Vagina (tissue), 2 donors: ENCODE measurements around the gene CYB5A. TPM values are rescaled to one million over a fixed set of nuclear protein-coding genes. Genes with fewer than 3 reads are reported as not detected.

Experiments
- DNase-seq, 2 donors: peaks; one replicate each; pipeline ENCODE4 v3.0.0-alpha.2; 2017; ENCODE audit errors: extremely low spot score in 2 of 2
- H3K27ac ChIP-seq: fragments of 200-600 bp; sonication (generic); one replicate; pipeline ENCODE4 v1.5.1; 2019
- H3K27me3 ChIP-seq: fragments of 200-600 bp; sonication (generic); one replicate; pipeline ENCODE4 v1.5.1; 2019
- H3K36me3 ChIP-seq, 2 donors: fragments of 200-600 bp; sonication (generic); one replicate each; pipeline ENCODE4 v1.5.1; 2017 to 2019
- H3K4me1 ChIP-seq: fragments of 200-600 bp; sonication (generic); one replicate; pipeline ENCODE4 v1.5.1; 2019
- H3K4me3 ChIP-seq, 2 donors: fragments of 200-600 bp; sonication (generic); 1 replicate in 1 of 2; 2 replicates in 1 of 2; pipeline ENCODE4 v1.5.1; 2016 to 2019
- H3K9me3 ChIP-seq: fragments of 200-600 bp; sonication (generic); one replicate; pipeline ENCODE4 v1.5.1; 2019
- CTCF ChIP-seq, 3 experiments: fragments of 450-650 bp in 2 of 3; fragments of 200-600 bp in 1 of 3; sonication (generic) in 1 of 3; IDR thresholded peaks; one replicate each; pipeline ENCODE4 v1.5.1; 2017 to 2019; ENCODE audit warnings: antibody characterized with exemption in 3 of 3, mild to moderate bottlenecking in 2 of 3, moderate library complexity in 2 of 3
- POLR2A ChIP-seq, 2 donors: fragments of 450-650 bp; IDR thresholded peaks; one replicate each; pipeline ENCODE4 v1.6.1; 2017; ENCODE audit warnings: antibody characterized with exemption in 2 of 2, mild to moderate bottlenecking in 2 of 2, moderate library complexity in 2 of 2
- POLR2AphosphoS5 ChIP-seq, 2 donors: sonication (generic); formaldehyde crosslinking; IDR thresholded peaks; one replicate each; pipeline ENCODE4 v1.9.0; 2017; ENCODE audit warnings: antibody characterized with exemption in 2 of 2, mild to moderate bottlenecking in 2 of 2, low read depth in 1 of 2; ENCODE audit not compliant: insufficient read depth in 1 of 2
- intact Hi-C: fragments of 100-400 bp; cut with DNase I; formaldehyde crosslinking; loops from one replicate; pipeline ENCODE4 v1.15.1; 2023
- total RNA-seq: library from RNA; depleted of rRNA; stranded (reverse); fragments of >200 nt; gene quantifications from one replicate; pipeline ENCODE4 v1.2.3, GENCODE V29; 2016

CYB5A gene
- total RNA-seq, 1 donor from 2014 or later, result 88.6 TPM

GRCh38 chr18:74221081-74221480 lies 70.7 kb downstream of the CYB5A start:
- Histone ChIP-seq H3K4me1 (no peaks in the 10 kb centered on the region), H3K4me3 (no peak overlapping the region), H3K36me3 (no peaks in the 10 kb centered on the region), H3K27me3 (no peaks in the 10 kb centered on the region), H3K27ac (no peak overlapping the region), H3K9me3 (no peaks in the 10 kb centered on the region)
- no peak for DNase-seq
- intact Hi-C loops, result no loop called here
- TF ChIP-seq POLR2A (IDR thresholded peaks at IDR 0.05), result no peak
- TF ChIP-seq CTCF (IDR thresholded peaks at IDR 0.05), result no peak
- no peak for TF ChIP-seq POLR2AphosphoS5 (IDR thresholded peaks at IDR 0.05; ENCODE audit: insufficient read depth in 1 of 2, low read depth in 1 of 2)

GRCh38 chr18:74219056-74219455 lies 72.7 kb downstream of the CYB5A start:
- intact Hi-C loops, result no loop called here
- Histone ChIP-seq H3K36me3 (no peaks in the 10 kb centered on the region), H3K9me3 (no peaks in the 10 kb centered on the region), H3K27ac (no peak overlapping the region), H3K27me3 (no peaks in the 10 kb centered on the region), H3K4me1 (no peaks in the 10 kb centered on the region), H3K4me3 (no peak overlapping the region)
- DNase-seq, result no peak
- no peak for TF ChIP-seq CTCF (IDR thresholded peaks at IDR 0.05)
- TF ChIP-seq POLR2A (IDR thresholded peaks at IDR 0.05), result no peak
- no peak for TF ChIP-seq POLR2AphosphoS5 (IDR thresholded peaks at IDR 0.05; ENCODE audit: insufficient read depth in 1 of 2, low read depth in 1 of 2)

- intact Hi-C loops, result no loop called here
- Histone ChIP-seq H3K27ac (no peak overlapping the region), H3K4me1 (no peaks in the 10 kb centered on the region), H3K9me3 (no peaks in the 10 kb centered on the region), H3K36me3 (no peaks in the 10 kb centered on the region), H3K27me3 (no peaks in the 10 kb centered on the region), H3K4me3 (no peak overlapping the region)
- no peak for DNase-seq
- TF ChIP-seq POLR2AphosphoS5 (IDR thresholded peaks at IDR 0.05; ENCODE audit: insufficient read depth in 1 of 2, low read depth in 1 of 2), result no peak
- TF ChIP-seq POLR2A (IDR thresholded peaks at IDR 0.05), result no peak
- TF ChIP-seq CTCF (IDR thresholded peaks at IDR 0.05), result no peak
Observed at GRCh38 chr18:74217476-74218143, 74.2 kb downstream of the CYB5A start.

- H3K9me3 ChIP-seq, result no peaks in the 10 kb centered on the region
- intact Hi-C loops, result no loop called here
- H3K4me3 ChIP-seq, result no peak overlapping the region
- H3K27me3 ChIP-seq, result no peaks in the 10 kb centered on the region
- DNase-seq, result no peak
- no peak for TF ChIP-seq POLR2AphosphoS5 (IDR thresholded peaks at IDR 0.05; ENCODE audit: insufficient read depth in 1 of 2, low read depth in 1 of 2)
- H3K27ac ChIP-seq, result no peak overlapping the region
- no peaks in the 10 kb centered on the region for H3K4me1 ChIP-seq
- no peaks in the 10 kb centered on the region for H3K36me3 ChIP-seq
Observed at GRCh38 chr18:74216661-74217110, 75.1 kb downstream of the CYB5A start.

GRCh38 chr18:74215863-74216262 lies 75.9 kb downstream of the CYB5A start:
- H3K9me3 ChIP-seq, result no peaks in the 10 kb centered on the region
- intact Hi-C loops, result no loop called here
- H3K36me3 ChIP-seq, result no peaks in the 10 kb centered on the region
- no peaks in the 10 kb centered on the region for H3K27me3 ChIP-seq
- H3K4me3 ChIP-seq, result no peak overlapping the region
- DNase-seq, result no peak
- H3K4me1 ChIP-seq, result no peaks in the 10 kb centered on the region
- no peak overlapping the region for H3K27ac ChIP-seq
- no peak for TF ChIP-seq POLR2AphosphoS5 (IDR thresholded peaks at IDR 0.05; ENCODE audit: insufficient read depth in 1 of 2, low read depth in 1 of 2)
- no peak for TF ChIP-seq CTCF (IDR thresholded peaks at IDR 0.05)
- no peak for TF ChIP-seq POLR2A (IDR thresholded peaks at IDR 0.05)
